GM12873 (cell line): ENCODE results near the gene DGKG.

Experiments
- CTCF ChIP-seq: IDR thresholded peaks from 2 replicates; pipeline ENCODE4 v1.5.1; 2012; ENCODE audit warnings: low read depth, mild to moderate bottlenecking, moderate library complexity, low read length, control low read depth; ENCODE audit not compliant: insufficient read depth; ENCODE audit errors: missing control alignments

DGKG gene

GRCh38 chr3:186097663-186098451 lies 264.2 kb downstream of the DGKG start:
- TF ChIP-seq CTCF, result no peak

GRCh38 chr3:186097317-186097662 lies 264.7 kb downstream of the DGKG start:
- no peak for TF ChIP-seq CTCF
